K562 (cell line): Measurements from ENCODE around the gene ADAP2. TPM values are rescaled to one million over a fixed set of nuclear protein-coding genes. Genes with fewer than 3 reads are reported as not detected.

Experiments
- CCAR2 ChIP-seq: fragments of 200-400 bp; formaldehyde crosslinking; IDR thresholded peaks from 2 replicates; pipeline ENCODE4 v1.6.1; 2017; ENCODE audit warnings: mild to moderate bottlenecking, low read depth, low read length
- CCNT2 ChIP-seq: IDR thresholded peaks from 2 replicates; pipeline ENCODE4 v1.6.1; 2011; ENCODE audit warnings: borderline replicate concordance, low read depth, mild to moderate bottlenecking, moderate library complexity, mixed read lengths, low read length; ENCODE audit not compliant: insufficient read length; ENCODE audit errors: extremely low read depth
- MCM3 ChIP-seq: fragments of 450-650 bp; IDR thresholded peaks from 2 replicates; pipeline ENCODE4 v1.6.1; 2016
- MCM5 ChIP-seq: fragments of 450-650 bp; IDR thresholded peaks from 2 replicates; pipeline ENCODE4 v1.6.1; 2016; ENCODE audit warnings: low read depth
- MED1 ChIP-seq: sonication (generic); formaldehyde crosslinking; IDR thresholded peaks from 2 replicates; pipeline ENCODE4 v1.8.1; 2023; ENCODE audit warnings: missing genetic modification reagents, borderline replicate concordance
- NCOR1 ChIP-seq: fragments of 450-650 bp; IDR thresholded peaks from 2 replicates; pipeline ENCODE4 v1.6.1; 2016; ENCODE audit warnings: mild to moderate bottlenecking, moderate library complexity
- NFE2 ChIP-seq: IDR thresholded peaks from 2 replicates; pipeline ENCODE4 v1.6.1; 2014; ENCODE audit warnings: antibody characterized with exemption, low read depth
- PPARD ChIP-seq: fragments of 250-450 bp; sonication (Bioruptor Pico); IDR thresholded peaks from 2 replicates; pipeline ENCODE4 v1.8.0; 2022; ENCODE audit warnings: inconsistent platforms, mild to moderate bottlenecking, moderate library complexity
- SNAPC5 ChIP-seq: fragments of 250-450 bp; sonication (Bioruptor Pico); IDR thresholded peaks from 2 replicates; pipeline ENCODE4 v1.8.0; 2021; ENCODE audit warnings: moderate library complexity, mild to moderate bottlenecking, inconsistent platforms
- TAF15 ChIP-seq: fragments of 200-400 bp; formaldehyde crosslinking; IDR thresholded peaks from 2 replicates; pipeline ENCODE4 v1.6.1; 2017; ENCODE audit warnings: mild to moderate bottlenecking, low read depth, low read length, moderate library complexity
- U2AF1 ChIP-seq: fragments of 200-400 bp; formaldehyde crosslinking; optimal IDR thresholded peaks from 2 replicates; pipeline ENCODE3; 2017; ENCODE audit warnings: mild to moderate bottlenecking, low read depth, low read length, moderate library complexity
- ZBTB17 ChIP-seq: fragments of 450-650 bp; formaldehyde crosslinking; IDR thresholded peaks from 2 replicates; pipeline ENCODE4 v1.4.0; 2020; ENCODE audit warnings: mild to moderate bottlenecking
- ZNF778 ChIP-seq: fragments of 450-650 bp; formaldehyde crosslinking; IDR thresholded peaks from 2 replicates; pipeline ENCODE4 v1.4.0; 2020; ENCODE audit warnings: mild to moderate bottlenecking, moderate library complexity
- polyA plus RNA-seq, 8 experiments: library from polyadenylated mRNA; depleted of rRNA in 4 of 8; stranded (reverse) in 5 of 8; unstranded in 3 of 8; fragments of >200 nt; fragmentation: Nextera tagmentation in 2 of 8; fragmentation: Illumina TruSeq in 1 of 8; extraction: Ambion mirVana in 2 of 8; extraction: Trizol in 1 of 8; gene quantifications; 2 replicates each; pipeline versions ENCODE4 v1.2.1 to v1.2.3, GENCODE V29; 2011 to 2014; ENCODE audit warnings: inconsistent platforms in 1 of 8, missing spikeins in 1 of 8
- total RNA-seq, 7 experiments: library from RNA; depleted of rRNA in 6 of 7; stranded (reverse); fragments of >200 nt in 6 of 7; fragmentation: Illumina TruSeq in 2 of 7; extraction: Trizol in 2 of 7; gene quantifications; 2 replicates each; pipeline versions ENCODE4 v1.2.1 to v1.2.3, GENCODE V29; 2011 to 2021; ENCODE audit warnings: low replicate concordance in 1 of 7
- TF ChIP-seq, protein P1 (sequence below): fragments of 250-450 bp; sonication (Bioruptor Pico); IDR thresholded peaks from 2 replicates; pipeline ENCODE4 v1.8.0; 2021; ENCODE audit warnings: borderline replicate concordance, mild to moderate bottlenecking, moderate library complexity; ENCODE audit not compliant: poor library complexity, severe bottlenecking
- TF ChIP-seq, protein P2 (sequence below): fragments of 450-650 bp; IDR thresholded peaks from 2 replicates; pipeline ENCODE4 v1.6.1; 2016; ENCODE audit warnings: mild to moderate bottlenecking, moderate library complexity

Gene ADAP2
- total and polyA plus RNA-seq, 9 of the 15 experiments (the other 6 are each of a cell fraction or from before 2014, with no cell fraction given): 0.06 to 0.73 (median 0.23) TPM; not detected in 5

GRCh38 chr17:30906101-30906911 lies 15.4 kb upstream of the ADAP2 start, which contains the start of gene TEFM (continued):
- TF ChIP-seq ZNF778 (CRISPR knock-in tag) (no peak), PPARD (CRISPR knock-in tag) (no peak), MCM3 (no peak), NFE2 (no peak), CCNT2 (peak; percentile 69), SNAPC5 (no peak), ZBTB17 (CRISPR knock-in tag) (peak; percentile 47; the same call in 1 of the 2 replicates), MED1 (CRISPR knock-in tag) (no peak), NCOR1 (peak; percentile 53), CCAR2 (no peak), TAF15 (no peak), U2AF1 (no peak), MCM5 (no peak)
- TF ChIP-seq, protein P1, sequence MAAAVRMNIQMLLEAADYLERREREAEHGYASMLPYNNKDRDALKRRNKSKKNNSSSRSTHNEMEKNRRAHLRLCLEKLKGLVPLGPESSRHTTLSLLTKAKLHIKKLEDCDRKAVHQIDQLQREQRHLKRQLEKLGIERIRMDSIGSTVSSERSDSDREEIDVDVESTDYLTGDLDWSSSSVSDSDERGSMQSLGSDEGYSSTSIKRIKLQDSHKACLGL (CRISPR knock-in tag): no peak
- TF ChIP-seq, protein P2, sequence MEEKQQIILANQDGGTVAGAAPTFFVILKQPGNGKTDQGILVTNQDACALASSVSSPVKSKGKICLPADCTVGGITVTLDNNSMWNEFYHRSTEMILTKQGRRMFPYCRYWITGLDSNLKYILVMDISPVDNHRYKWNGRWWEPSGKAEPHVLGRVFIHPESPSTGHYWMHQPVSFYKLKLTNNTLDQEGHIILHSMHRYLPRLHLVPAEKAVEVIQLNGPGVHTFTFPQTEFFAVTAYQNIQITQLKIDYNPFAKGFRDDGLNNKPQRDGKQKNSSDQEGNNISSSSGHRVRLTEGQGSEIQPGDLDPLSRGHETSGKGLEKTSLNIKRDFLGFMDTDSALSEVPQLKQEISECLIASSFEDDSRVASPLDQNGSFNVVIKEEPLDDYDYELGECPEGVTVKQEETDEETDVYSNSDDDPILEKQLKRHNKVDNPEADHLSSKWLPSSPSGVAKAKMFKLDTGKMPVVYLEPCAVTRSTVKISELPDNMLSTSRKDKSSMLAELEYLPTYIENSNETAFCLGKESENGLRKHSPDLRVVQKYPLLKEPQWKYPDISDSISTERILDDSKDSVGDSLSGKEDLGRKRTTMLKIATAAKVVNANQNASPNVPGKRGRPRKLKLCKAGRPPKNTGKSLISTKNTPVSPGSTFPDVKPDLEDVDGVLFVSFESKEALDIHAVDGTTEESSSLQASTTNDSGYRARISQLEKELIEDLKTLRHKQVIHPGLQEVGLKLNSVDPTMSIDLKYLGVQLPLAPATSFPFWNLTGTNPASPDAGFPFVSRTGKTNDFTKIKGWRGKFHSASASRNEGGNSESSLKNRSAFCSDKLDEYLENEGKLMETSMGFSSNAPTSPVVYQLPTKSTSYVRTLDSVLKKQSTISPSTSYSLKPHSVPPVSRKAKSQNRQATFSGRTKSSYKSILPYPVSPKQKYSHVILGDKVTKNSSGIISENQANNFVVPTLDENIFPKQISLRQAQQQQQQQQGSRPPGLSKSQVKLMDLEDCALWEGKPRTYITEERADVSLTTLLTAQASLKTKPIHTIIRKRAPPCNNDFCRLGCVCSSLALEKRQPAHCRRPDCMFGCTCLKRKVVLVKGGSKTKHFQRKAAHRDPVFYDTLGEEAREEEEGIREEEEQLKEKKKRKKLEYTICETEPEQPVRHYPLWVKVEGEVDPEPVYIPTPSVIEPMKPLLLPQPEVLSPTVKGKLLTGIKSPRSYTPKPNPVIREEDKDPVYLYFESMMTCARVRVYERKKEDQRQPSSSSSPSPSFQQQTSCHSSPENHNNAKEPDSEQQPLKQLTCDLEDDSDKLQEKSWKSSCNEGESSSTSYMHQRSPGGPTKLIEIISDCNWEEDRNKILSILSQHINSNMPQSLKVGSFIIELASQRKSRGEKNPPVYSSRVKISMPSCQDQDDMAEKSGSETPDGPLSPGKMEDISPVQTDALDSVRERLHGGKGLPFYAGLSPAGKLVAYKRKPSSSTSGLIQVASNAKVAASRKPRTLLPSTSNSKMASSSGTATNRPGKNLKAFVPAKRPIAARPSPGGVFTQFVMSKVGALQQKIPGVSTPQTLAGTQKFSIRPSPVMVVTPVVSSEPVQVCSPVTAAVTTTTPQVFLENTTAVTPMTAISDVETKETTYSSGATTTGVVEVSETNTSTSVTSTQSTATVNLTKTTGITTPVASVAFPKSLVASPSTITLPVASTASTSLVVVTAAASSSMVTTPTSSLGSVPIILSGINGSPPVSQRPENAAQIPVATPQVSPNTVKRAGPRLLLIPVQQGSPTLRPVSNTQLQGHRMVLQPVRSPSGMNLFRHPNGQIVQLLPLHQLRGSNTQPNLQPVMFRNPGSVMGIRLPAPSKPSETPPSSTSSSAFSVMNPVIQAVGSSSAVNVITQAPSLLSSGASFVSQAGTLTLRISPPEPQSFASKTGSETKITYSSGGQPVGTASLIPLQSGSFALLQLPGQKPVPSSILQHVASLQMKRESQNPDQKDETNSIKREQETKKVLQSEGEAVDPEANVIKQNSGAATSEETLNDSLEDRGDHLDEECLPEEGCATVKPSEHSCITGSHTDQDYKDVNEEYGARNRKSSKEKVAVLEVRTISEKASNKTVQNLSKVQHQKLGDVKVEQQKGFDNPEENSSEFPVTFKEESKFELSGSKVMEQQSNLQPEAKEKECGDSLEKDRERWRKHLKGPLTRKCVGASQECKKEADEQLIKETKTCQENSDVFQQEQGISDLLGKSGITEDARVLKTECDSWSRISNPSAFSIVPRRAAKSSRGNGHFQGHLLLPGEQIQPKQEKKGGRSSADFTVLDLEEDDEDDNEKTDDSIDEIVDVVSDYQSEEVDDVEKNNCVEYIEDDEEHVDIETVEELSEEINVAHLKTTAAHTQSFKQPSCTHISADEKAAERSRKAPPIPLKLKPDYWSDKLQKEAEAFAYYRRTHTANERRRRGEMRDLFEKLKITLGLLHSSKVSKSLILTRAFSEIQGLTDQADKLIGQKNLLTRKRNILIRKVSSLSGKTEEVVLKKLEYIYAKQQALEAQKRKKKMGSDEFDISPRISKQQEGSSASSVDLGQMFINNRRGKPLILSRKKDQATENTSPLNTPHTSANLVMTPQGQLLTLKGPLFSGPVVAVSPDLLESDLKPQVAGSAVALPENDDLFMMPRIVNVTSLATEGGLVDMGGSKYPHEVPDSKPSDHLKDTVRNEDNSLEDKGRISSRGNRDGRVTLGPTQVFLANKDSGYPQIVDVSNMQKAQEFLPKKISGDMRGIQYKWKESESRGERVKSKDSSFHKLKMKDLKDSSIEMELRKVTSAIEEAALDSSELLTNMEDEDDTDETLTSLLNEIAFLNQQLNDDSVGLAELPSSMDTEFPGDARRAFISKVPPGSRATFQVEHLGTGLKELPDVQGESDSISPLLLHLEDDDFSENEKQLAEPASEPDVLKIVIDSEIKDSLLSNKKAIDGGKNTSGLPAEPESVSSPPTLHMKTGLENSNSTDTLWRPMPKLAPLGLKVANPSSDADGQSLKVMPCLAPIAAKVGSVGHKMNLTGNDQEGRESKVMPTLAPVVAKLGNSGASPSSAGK: no peak
